Cardiac fibroblast (primary cell): ENCODE measurements around the gene DUOXA1.

Experiments
- DNase-seq, 2 donors: peaks; one replicate each; pipeline versions ENCODE4 v3.0.0 to v3.0.0-alpha.2; 2010; ENCODE audit warnings: low read depth in 2 of 2
- H3K4me3 ChIP-seq, 2 donors: replicated peaks in 1 of 2; 1 replicate in 1 of 2; 2 replicates in 1 of 2; pipeline ENCODE4 v1.5.1; 2011; ENCODE audit warnings: low read depth in 2 of 2, low read length in 2 of 2, mild to moderate bottlenecking in 2 of 2, moderate library complexity in 1 of 2
- CTCF ChIP-seq: IDR thresholded peaks from one replicate; pipeline ENCODE4 v1.5.1; 2011; ENCODE audit warnings: low read depth, mild to moderate bottlenecking, low read length, inconsistent platforms

Gene DUOXA1

DNA sequence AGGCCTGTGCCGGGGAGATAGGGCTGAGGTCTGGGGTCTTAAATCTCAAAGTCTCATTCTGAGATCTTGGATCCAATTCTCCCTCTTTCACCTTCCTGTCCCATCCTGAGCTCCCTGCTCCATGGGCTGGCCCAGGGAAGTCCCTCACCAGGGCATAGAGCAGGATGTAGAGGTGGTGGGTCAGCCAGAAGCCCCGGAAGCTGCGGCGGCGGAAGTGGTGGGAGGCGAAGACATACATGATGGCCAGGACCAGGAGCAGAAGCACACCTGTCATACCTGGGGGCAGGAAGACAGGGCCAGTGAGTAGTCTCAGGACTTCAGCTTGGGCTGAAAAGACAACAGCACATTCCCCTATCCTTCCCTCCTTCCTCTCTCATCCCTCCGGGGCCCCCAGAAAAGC is 32.2 kb downstream of the DUOXA1 start:
- TF ChIP-seq CTCF, result no peak
- DNase-seq, result no peak
- H3K4me3 ChIP-seq, result no peak overlapping the region

DNA sequence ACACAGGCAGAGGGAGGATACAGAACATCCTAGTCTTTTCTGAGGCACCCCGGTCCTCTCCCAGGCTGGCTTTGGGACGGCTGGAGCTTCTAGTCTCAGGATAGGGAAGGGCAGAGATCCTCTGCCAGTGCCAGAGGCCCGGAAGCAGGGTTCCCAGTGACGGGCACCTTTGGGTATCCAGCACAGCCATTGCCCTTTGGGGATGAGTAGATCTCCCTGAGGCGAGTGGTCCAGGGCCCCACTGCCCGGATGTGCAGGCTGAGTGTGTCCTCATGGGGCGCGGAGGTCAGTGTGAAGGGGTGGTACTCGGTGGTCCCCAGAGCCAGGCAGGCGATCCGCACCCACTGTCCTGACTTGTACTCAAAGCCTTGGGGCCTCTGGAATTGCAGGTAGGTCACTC is 34.0 kb downstream of the DUOXA1 start:
- no peak overlapping the region for H3K4me3 ChIP-seq
- DNase-seq, result no peak
- TF ChIP-seq CTCF, result no peak

DNA sequence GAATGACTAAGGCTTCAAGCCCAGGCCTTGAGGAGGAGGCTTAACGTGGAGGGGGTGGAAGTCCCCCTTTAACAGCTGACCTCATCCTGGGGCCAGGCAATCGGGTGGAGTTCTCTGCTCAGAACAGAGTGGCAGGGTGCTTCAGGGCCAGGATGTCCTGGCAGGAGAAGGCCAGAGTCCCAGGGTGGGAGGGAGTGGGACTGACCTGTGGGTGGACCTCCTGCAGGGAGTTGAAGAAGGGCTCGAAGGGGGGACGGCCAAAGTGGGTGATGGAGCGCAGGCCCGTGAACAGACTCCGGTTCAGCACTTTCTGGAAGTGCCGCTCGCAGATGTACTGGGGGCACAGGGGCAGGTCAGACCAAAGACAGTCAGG is 35.3 kb downstream of the DUOXA1 start:
- no peak for DNase-seq
- no peak overlapping the region for H3K4me3 ChIP-seq
- no peak for TF ChIP-seq CTCF

- DNase-seq, result no peak
- H3K4me3 ChIP-seq, result no peak overlapping the region
- no peak for TF ChIP-seq CTCF
These were observed 35.9 kb downstream of the DUOXA1 start for GRCh38 chr15:45093622-45094357.

DNA sequence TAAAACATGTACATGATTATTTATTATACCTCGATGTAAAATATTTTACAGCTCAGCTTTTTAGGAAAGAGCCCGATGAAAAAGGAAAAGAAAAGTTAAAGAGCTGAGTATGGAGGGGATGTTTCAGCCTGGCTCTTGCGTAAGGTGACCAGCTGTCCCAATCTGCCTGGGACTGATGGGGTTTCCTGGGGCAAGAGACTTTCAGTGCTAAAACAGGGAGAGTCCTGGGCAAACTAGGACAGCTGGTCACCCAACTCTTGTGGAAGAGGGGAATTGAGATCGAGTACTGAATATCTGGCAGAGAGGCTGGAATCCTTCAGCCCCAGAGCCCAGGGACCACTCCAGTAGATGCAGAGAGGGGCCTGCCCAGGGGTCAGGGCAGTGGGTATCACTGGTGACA is 36.7 kb downstream of the DUOXA1 start:
- no peak for DNase-seq
- no peak overlapping the region for H3K4me3 ChIP-seq
- no peak for TF ChIP-seq CTCF

- TF ChIP-seq CTCF, result no peak
- DNase-seq, result no peak
- H3K4me3 ChIP-seq, result no peak overlapping the region
These were observed 38.1 kb downstream of the DUOXA1 start for GRCh38 chr15:45091576-45091975.

- peak; percentile 39 to 59 for DNase-seq
- TF ChIP-seq CTCF, result no peak
- no peak overlapping the region for H3K4me3 ChIP-seq
These were observed 38.5 kb downstream of the DUOXA1 start for GRCh38 chr15:45091161-45091560.
